KOPT-K1 (cell line): Measurements from ENCODE around the gene GFRA4.

Experiments used
- H3K27ac ChIP-seq: fragments of 200-600 bp; sonication (generic); 2 replicates; pipeline ENCODE4 v1.5.1; 2016; ENCODE audit warnings: antibody characterized with exemption, mild to moderate bottlenecking, low read depth, low read length; ENCODE audit not compliant: poor library complexity, severe bottlenecking
- H3K36me3 ChIP-seq: fragments of 200-600 bp; sonication (generic); 2 replicates; pipeline ENCODE4 v1.5.1; 2017; ENCODE audit warnings: antibody characterized with exemption, mild to moderate bottlenecking, low read length, moderate library complexity; ENCODE audit not compliant: insufficient read depth
- H3K9me3 ChIP-seq: fragments of 200-600 bp; sonication (generic); 2 replicates; pipeline ENCODE4 v1.5.1; 2017; ENCODE audit warnings: antibody characterized with exemption, low read length, mild to moderate bottlenecking; ENCODE audit not compliant: insufficient read depth, poor library complexity, severe bottlenecking

The GFRA4 gene

GRCh38 chr20:3654326-3655130, 8.7 kb downstream of the GFRA4 start:
- H3K27ac ChIP-seq, result no peak overlapping the region
- H3K9me3 ChIP-seq, result no peaks in the 10 kb centered on the region
- no peaks in the 10 kb centered on the region for H3K36me3 ChIP-seq

DNA sequence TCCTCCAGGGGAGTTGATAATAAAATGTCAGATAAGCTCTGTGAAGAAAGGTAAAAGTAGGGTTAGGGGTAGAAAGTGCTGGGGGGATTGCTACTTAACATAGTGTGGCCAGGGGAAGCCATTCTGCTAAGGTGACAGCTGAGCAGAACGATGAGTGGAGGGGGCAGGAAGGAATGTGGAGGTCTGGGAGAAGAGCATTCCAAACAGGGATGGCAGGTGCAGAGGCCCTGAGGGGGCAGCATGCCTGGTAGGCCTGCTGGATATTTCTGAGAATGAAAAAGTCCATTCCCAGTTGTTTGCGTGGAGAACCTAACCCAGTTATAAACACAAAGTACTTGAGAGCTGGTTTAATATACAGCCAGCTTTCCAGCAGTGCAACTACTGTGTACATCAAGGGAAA, 9.3 kb downstream of the GFRA4 start:
- H3K27ac ChIP-seq, result no peak overlapping the region
- H3K9me3 ChIP-seq, result no peaks in the 10 kb centered on the region
- no peaks in the 10 kb centered on the region for H3K36me3 ChIP-seq

DNA sequence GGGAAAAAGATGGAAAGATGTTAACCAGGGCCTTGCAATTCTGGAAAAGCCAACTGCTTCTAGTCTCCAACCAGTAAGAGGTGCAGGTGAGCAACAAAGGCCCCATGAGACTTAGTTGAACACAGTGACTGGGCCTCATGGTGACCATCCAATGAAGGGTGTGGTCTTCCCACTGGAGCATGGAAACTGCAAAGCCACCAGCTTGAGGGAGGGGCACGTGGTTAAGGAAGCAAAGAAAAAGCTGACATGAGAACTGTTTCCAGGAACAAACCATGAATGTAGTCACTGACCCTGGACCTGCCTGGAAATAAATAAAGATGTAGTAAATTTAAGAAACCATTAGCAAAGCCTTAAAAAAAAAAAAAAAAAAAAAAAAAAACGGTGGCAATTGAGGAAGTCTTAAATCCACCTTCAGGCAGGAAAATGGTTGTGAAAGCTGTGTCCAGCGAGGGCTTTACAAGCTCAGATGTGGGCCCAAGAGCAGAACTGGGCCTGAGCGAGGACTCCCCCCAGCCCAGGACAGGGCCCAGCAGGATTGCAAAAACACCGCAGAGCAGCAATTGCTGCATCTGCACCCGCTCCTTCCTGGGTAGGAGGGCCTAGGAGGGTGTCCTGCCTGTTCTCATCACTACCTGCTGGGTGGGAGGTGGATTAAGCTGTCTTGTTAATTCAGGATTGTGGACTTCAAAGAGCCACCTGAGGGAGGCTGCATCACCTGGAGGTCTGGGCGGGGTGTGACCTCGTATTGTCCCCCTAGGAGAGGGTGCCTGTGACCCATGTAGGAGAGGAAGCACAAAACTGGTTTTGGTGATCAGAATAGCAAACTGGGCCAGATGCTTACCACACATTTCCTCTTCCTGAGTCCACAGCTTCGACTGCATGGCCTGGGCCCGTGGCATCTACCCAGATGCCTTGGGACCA, 10.3 kb downstream of the GFRA4 start:
- no peaks in the 10 kb centered on the region for H3K9me3 ChIP-seq
- H3K36me3 ChIP-seq, result no peaks in the 10 kb centered on the region
- H3K27ac ChIP-seq, result no peak overlapping the region

GRCh38 chr20:3652221-3652620, 11.0 kb downstream of the GFRA4 start:
- Histone ChIP-seq H3K36me3 (no peaks in the 10 kb centered on the region), H3K9me3 (no peaks in the 10 kb centered on the region), H3K27ac (no peak overlapping the region)

- no peaks in the 10 kb centered on the region for H3K9me3 ChIP-seq
- no peaks in the 10 kb centered on the region for H3K36me3 ChIP-seq
- no peak overlapping the region for H3K27ac ChIP-seq
These were observed 11.8 kb downstream of the GFRA4 start for GRCh38 chr20:3651204-3651962.

- no peak overlapping the region for H3K27ac ChIP-seq
- H3K9me3 ChIP-seq, result no peaks in the 10 kb centered on the region
- no peaks in the 10 kb centered on the region for H3K36me3 ChIP-seq
These were observed 14.2 kb downstream of the GFRA4 start for GRCh38 chr20:3648951-3649350.

DNA sequence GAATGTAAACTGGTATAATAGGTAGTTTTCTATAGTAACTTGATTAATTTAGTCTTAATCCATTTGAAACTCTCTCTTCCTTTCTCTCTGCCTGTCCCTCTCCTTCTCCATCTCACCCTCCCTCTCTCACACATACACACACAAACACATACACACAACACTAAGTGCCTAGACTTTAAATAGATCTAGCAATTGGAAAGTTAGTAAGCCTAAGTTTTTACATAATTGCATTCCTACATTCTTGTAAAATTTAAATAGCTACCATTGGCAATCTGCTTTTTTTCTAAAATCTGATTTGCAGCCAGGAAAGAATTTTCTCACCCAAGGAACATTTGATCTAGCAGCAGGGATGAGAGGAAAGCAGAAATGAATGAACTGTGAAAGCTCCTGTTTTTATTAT, 15.7 kb downstream of the GFRA4 start:
- no peak overlapping the region for H3K27ac ChIP-seq
- H3K36me3 ChIP-seq, result no peaks in the 10 kb centered on the region
- H3K9me3 ChIP-seq, result no peaks in the 10 kb centered on the region

DNA sequence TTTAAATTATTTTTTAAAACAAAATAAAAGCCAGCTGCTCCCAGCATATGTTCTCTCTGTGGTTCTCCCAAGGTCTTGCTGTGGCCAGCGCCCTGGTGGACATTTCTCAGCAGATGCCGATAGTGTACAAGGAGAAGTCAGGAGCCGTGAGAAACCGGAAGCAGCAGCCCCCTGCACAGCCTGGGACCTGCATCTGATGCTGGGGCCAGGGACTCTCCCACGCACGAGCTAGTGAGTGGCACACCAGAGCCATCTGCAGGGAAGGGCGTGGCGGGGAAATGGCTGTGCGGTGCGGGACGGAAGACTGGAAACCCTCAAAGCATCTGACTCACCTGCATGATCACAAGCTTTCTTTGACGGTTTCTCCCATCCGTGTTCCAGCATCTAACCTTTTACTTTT, 16.5 kb downstream of the GFRA4 start:
- Histone ChIP-seq H3K36me3 (no peaks in the 10 kb centered on the region), H3K9me3 (no peaks in the 10 kb centered on the region), H3K27ac (no peak overlapping the region)

GRCh38 chr20:3646067-3646440, 17.1 kb downstream of the GFRA4 start:
- Histone ChIP-seq H3K27ac (no peak overlapping the region), H3K36me3 (no peaks in the 10 kb centered on the region), H3K9me3 (peaks cover under 1% of the 10 kb centered on the region)

GRCh38 chr20:3645309-3646066, 17.7 kb downstream of the GFRA4 start:
- no peaks in the 10 kb centered on the region for H3K36me3 ChIP-seq
- peaks cover 6% of the 10 kb centered on the region for H3K9me3 ChIP-seq
- no peak overlapping the region for H3K27ac ChIP-seq

DNA sequence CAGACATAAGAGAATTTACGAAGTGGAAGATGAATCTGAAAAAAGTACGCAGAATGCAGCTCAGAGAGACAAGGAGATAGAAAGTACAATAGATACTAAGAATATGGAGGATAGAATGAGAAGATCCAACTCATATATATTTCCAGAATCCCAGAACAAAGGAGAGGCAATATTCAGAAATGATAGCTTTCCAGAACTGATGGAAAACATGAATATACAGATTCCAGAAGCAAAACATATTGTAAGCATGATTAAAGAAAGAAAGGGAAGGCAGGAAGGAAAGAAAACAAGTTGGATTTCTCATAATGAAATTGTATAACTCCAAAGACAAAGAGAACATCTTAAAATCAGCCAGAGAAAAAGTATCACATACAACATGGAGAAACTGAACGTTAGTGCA, 22.9 kb downstream of the GFRA4 start:
- no peaks in the 10 kb centered on the region for H3K36me3 ChIP-seq
- peaks cover 10% of the 10 kb centered on the region for H3K9me3 ChIP-seq
- no peak overlapping the region for H3K27ac ChIP-seq

DNA sequence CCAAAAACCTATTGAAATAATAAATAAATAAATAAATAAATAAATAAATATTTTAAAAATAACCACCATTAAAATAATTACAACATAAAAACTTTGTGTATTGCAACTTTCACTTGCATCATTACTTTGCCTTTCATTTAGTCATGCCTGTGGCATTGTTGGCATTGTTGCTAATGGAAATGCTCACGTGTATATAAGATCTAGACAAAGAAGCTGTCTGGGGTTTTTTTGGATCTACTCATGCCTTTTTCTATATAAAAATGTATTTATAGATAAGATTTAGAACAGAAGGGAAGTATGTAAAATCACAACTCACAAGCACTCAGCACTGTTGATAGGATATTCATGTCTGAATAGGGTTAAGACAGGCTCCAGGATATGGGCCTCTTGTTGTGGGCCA, 27.9 kb downstream of the GFRA4 start:
- H3K9me3 ChIP-seq, result peaks cover 3% of the 10 kb centered on the region
- H3K36me3 ChIP-seq, result no peaks in the 10 kb centered on the region
- no peak overlapping the region for H3K27ac ChIP-seq

DNA sequence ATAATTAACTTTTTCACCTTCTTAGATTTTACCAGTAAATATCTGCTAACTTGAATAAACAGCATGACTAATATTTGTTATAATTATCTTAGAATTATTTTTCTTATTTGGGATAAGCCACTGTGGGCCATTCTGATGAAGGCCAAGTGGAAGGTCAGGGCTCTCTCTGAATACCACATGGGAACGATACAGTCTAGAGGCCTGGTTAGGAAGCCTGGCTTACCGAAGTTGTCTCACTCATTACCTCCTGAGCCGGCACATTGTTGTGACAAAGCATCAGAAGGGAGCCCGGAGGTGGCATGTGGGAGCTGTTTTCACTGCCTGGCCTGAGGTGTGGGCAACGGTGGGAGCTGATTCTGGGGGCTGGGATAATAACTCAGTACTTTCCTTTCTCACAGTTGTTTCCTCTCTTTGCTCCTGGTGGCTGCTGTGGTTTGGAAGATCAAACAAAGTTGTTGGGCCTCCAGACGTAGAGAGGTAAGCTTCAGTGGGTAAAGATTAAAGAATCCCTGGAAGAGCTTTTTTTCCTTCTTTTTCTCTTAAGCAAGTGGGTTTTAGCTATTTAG, 29.2 kb downstream of the GFRA4 start:
- H3K9me3 ChIP-seq, result no peaks in the 10 kb centered on the region
- no peaks in the 10 kb centered on the region for H3K36me3 ChIP-seq
- H3K27ac ChIP-seq, result no peak overlapping the region

DNA sequence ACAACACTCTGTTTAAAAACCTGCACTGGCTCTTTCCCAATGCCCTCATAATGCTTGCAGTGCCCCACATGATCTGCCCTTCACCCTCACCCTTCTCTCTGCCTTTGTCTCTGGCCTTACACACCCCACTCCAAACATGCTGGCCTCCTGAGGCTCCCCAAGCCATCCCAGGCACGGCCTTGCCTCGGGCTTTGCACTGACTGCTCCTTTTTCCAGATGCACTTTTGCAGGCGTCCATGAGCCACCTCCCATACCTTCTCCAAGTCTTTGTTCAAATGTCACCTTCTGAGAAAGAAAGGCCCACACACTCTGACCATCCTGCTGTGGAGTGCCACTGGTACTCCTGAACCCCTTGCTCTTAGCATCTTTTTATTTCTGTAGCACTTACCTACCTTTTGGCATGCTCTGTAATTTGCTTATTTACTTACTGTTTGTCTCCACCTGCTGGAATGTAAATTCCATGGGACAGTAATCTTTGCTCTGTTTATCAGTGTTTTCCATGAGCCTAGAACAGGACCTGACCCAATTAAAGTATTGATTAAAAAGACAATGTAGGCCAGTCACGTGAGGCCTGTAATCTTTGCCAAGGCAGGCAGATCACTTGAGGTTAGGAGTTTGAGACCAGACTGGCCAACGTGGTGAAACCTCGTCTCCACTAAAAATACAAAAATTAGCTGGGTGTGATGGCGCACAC, 30.7 kb downstream of the GFRA4 start:
- Histone ChIP-seq H3K9me3 (no peaks in the 10 kb centered on the region), H3K36me3 (no peaks in the 10 kb centered on the region), H3K27ac (no peak overlapping the region)
